Esophagus mucosa (tissue), 1 donor: ENCODE measurements around the gene CACNA2D2. TPM values are rescaled to one million over a fixed set of nuclear protein-coding genes. Genes with fewer than 3 reads are reported as not detected.

Source experiments
- ATAC-seq: fragments of 200-7000 bp; cut with Tn5 transposase; one replicate; pipeline ENCODE4 v1.9.1; 2020
- total RNA-seq: library from RNA; stranded (reverse); gene quantifications from one replicate; pipeline ENCODE4 v1.2.4, GENCODE V29; 2023
- donor health status: DM: yes; HTN: yes; CAD: no.

CACNA2D2 gene
- total RNA-seq, 1 donor from 2014 or later, result 0.08 TPM

- ATAC-seq, result no peak
Observed at GRCh38 chr3:50495609-50496423, 7.6 kb downstream of the CACNA2D2 start.

GRCh38 chr3:50494126-50494525 is 9.3 kb downstream of the CACNA2D2 start:
- ATAC-seq, result no peak

GRCh38 chr3:50493623-50494022 is 9.8 kb downstream of the CACNA2D2 start:
- no peak for ATAC-seq

GRCh38 chr3:50493086-50493485 is 10.3 kb downstream of the CACNA2D2 start:
- ATAC-seq, result no peak

GRCh38 chr3:50491023-50491422 is 12.4 kb downstream of the CACNA2D2 start:
- no peak for ATAC-seq

DNA sequence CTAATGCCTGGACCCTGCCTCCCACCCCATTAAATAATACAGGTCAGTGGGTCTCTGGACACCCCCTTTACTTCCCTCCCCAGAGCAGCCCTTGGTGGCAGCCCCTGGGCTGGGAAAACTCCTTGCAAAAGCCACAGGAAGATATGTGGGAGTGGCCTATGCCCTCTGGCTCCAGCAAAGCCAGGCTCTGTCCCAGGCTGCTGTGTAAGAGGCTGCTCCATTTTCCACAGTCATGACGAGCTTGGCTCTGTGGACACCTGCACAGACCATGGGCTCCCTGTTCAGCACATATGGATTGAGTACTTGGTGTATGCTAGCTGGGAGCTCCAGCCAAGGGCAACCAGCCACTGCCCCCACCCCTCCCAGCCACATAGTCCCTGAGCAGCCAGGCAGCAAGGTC is 13.0 kb downstream of the CACNA2D2 start:
- no peak for ATAC-seq

GRCh38 chr3:50487181-50487580 is 16.3 kb downstream of the CACNA2D2 start:
- ATAC-seq, result no peak

- ATAC-seq, result no peak
Observed at GRCh38 chr3:50486219-50486888, 17.1 kb downstream of the CACNA2D2 start.

DNA sequence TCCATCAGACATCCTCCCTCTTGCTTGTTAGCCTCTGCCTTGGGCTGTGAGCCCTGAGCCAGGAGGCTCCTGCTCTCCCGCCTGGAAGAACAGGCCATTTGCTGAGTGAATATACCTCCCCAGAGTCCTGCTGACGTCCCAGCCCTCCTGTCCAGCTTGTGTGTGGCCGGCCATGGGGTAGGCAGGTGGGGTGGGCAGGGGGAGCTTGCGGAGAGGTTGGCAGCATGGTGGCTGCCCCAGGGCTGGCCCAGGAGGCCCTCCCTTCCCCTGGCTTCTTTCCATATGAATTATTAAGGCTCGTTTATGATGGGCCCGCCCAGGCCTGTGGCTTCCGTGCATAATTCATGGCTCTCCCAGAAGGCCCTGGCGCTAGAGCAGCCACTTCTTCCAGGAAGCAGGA is 18.7 kb downstream of the CACNA2D2 start:
- no peak for ATAC-seq

GRCh38 chr3:50483374-50483773 is 20.1 kb downstream of the CACNA2D2 start:
- ATAC-seq, result no peak

DNA sequence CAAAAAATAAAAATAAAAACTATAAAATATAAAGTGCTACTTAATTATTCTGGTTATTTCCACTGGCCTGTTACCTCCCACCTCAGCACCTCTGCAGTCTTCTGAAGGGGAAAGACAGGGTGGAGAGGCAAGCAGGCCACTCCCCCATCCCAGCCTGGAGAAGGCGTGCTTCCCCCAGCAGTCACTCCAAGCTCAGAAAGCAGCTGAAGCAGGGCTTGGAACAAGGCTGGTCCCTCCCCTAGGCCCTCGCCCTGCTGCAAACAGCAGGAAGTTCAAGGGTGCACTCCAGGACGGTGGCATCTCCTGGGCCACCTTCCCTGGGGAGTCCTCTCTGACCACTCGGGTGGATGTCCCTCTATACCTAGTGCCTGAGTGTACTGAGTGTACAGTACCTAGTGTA is 21.4 kb downstream of the CACNA2D2 start:
- ATAC-seq, result no peak

- no peak for ATAC-seq
Observed at GRCh38 chr3:50480471-50480870, 23.0 kb downstream of the CACNA2D2 start.

- no peak for ATAC-seq
Observed at GRCh38 chr3:50479523-50479922, 23.9 kb downstream of the CACNA2D2 start.

DNA sequence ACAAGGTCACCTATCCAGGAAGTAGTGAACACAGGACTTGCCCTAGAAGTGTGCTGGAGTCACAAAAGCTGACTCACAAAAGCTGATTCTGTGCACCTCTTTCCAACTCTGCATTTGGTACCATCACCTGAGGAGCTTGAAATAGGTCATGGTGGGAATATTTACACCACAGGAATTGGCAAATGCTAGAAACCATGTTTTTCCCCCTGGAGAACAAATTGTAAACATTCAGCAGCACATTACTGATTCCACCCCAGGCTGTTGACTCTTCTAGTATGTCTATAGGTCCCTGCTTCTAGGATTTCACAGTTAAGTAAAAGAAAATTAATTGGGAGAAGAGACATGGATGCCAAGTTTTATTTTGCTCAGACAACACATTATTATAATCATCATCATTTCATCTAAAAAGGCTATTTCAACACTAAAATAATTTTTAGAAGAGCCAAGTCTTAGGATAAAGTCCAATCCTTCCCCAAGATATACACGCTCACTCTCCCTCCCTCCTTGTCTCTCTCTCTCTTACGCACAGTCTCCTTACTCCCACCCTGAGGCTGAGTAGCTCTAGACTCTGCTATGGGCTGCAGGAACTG is 24.7 kb downstream of the CACNA2D2 start:
- ATAC-seq, result no peak

DNA sequence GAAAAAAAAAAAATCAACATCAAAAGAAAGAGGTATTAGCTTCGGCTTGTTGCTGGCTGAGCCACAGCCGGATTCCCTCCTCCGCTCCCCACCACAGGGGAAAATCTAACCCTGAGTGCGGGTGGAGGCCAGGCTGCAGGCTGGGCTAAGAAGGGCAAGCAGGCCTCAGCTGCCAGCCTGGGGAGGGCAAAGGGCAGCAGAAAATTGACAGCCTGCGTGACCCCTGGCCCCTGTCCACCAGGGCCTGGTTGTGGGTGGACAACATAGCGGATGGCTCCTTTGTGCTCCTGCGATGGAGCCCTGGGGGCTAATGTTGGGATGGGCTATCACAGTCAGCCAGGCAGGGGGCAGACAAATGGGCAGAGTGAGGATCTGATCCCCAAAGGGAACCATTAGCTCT is 25.4 kb downstream of the CACNA2D2 start:
- no peak for ATAC-seq

GRCh38 chr3:50475348-50475747 is 28.1 kb downstream of the CACNA2D2 start:
- no peak for ATAC-seq

GRCh38 chr3:50474717-50475116 is 28.7 kb downstream of the CACNA2D2 start:
- ATAC-seq, result no peak

- no peak for ATAC-seq
Observed at GRCh38 chr3:50473768-50474167, 29.7 kb downstream of the CACNA2D2 start.

- no peak for ATAC-seq
Observed at GRCh38 chr3:50472958-50473357, 30.5 kb downstream of the CACNA2D2 start.

DNA sequence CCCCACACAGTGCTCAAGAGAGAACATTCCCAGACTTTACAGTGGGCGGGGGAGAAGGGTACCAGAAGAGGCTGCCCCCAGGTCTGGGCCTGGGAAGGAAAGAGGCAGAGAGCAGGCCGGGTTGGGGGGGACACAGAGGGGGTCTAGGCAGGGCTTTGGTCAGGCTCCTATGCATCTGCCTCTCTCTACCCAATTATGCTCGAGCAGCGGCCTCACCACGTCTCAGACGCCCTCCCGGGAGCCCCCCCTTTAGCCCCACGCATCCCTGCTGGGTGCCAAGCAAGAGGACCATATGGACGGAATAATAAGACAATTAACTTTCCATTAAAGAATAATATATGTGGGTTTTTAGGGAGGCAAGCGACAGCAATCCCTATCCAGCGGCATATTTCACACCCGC is 32.8 kb downstream of the CACNA2D2 start:
- no peak for ATAC-seq

- no peak for ATAC-seq
Observed at GRCh38 chr3:50467919-50468318, 35.5 kb downstream of the CACNA2D2 start.

GRCh38 chr3:50466177-50466576 is 37.3 kb downstream of the CACNA2D2 start:
- no peak for ATAC-seq

- no peak for ATAC-seq
Observed at GRCh38 chr3:50464569-50464968, 38.9 kb downstream of the CACNA2D2 start.

- no peak for ATAC-seq
Observed at GRCh38 chr3:50459785-50460184, 43.6 kb downstream of the CACNA2D2 start.
